GM21360 (cell line): Measurements from ENCODE around the gene TBC1D32.
A peak's percentile ranks its signal among the peaks of the same experiment; 100 is the strongest.
"Not testable (repeated sequence)": the region's sequence is repeated elsewhere in the genome, so short reads cannot be mapped to it uniquely, and the experiment has no call there.

Experiments
- ATAC-seq: cut with Tn5 transposase; IDR thresholded peaks from one replicate; pipeline ENCODE4 v1.9.1; 2021; ENCODE audit warnings: mild to moderate bottlenecking, moderate library complexity; ENCODE audit not compliant: unreplicated experiment

TBC1D32 gene

DNA sequence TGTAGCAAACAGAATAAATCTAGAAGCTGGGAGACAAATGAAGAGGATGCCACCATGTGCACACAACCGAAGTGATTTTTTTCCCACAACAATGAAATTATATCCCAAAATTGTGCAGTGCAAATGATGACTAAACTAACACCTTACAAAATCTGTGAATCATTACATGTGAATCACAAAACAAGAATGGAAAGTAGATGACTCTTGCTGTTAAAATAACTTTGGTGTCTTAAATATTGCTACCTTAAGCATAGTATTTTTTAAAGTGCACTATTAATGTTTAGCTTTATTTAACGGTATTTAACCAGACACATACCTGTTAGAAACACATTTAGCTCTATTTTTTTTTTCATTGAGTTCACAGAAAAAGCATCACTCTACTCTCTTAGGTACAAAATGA lies 190.8 kb downstream of the TBC1D32 start:
- ATAC-seq = no peak

DNA sequence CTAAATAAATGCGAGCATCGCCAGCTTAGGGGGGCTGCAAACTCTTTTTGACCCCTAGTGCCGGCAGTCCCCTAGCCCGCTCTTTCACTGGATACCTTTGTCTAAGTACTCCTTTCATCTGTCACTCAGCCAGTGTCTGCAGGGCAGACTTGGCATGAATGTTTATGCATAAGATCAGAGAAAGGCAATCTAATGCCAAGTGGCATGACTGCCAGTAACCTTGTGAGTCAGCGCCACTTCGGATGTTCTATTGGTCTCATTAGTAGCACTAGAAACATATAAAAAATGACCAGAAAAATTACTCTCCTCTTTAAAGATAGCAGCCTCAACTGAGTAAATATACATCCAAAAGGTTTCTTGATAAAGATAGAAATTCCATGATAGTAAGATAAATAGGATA lies 192.2 kb downstream of the TBC1D32 start:
- no peak for ATAC-seq

DNA sequence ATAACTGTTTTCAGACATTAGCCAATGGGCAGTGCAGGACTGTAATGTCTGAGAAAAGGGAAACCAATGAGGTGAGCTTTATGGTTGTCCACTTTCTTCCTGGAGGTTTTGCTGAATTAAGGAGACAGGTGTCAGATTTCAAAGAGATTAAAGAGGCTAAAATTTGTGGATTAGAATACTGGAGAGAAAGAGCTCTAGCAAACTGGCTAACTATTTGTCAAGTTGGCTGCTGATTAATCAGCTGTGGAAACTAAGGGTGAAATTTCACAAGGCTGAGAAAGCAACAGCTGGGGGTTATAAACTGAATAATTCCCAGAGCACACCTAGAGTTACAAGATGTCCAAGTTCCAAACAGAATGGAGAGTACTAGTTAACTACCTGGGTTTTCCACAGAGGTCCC lies 198.9 kb downstream of the TBC1D32 start:
- ATAC-seq = no peak

- ATAC-seq = no peak
Measured at GRCh38 chr6:121134922-121135321, 199.4 kb downstream of the TBC1D32 start.

GRCh38 chr6:121124600-121124999 lies 209.7 kb downstream of the TBC1D32 start:
- ATAC-seq = no peak

DNA sequence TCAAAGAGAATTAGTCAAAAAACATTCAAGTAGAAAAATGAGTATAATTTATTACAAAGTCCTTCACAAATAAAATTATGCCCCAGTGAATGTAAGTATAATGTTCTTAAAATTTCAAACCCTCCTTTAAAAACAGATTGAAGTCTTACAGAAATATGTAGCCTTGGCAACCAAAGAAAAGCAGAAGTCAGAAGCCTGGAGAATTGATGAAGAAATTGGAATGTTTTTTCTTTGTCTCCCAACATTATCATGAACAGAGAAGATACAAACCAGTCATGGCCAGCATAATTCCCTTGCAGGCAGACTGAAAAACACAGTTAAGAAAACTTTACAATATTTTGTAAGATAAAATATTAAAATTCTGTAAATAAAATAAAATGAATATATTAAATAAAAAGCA lies 221.9 kb downstream of the TBC1D32 start:
- ATAC-seq = no peak

GRCh38 chr6:121110733-121111132 lies 223.5 kb downstream of the TBC1D32 start:
- no peak for ATAC-seq

GRCh38 chr6:121106962-121107361 lies 227.3 kb downstream of the TBC1D32 start:
- ATAC-seq = no peak

DNA sequence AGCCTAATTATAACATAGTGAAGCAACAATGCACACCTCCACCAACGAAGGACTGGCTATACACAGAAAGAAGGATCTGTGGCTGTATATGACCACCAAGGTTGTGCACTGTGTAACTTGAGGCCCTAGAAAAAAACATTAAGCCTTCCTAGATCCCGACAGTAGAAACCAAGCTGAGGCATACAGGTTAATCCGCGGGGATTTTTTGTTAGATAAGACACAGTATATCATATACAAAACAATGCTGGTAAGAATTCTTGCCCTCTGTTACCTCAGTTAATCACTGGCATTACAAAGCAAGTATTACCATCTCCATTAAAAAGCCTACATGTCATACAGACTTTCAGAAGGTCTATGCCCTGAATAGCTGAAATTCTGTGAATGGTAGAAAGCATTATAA lies 228.8 kb downstream of the TBC1D32 start:
- no peak for ATAC-seq

DNA sequence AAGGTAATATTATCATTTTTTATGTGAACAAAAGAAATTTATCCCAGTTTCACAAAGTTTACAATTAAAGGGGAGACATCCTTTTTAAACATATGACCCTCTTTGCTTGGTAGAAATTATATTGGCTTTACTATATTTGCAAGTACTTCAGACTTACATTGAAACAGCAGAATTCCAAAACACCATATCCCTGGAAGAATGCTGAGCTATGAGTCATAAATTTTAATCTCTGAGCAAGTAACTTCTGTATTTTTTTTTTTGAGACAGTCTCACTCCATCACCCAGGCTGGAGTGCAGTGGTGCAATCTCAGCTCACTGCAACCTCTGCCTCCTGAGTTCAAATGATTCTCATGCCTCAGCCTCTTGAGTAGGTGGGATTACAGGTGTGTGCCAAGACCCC lies 240.4 kb downstream of the TBC1D32 start:
- no peak for ATAC-seq

- ATAC-seq = no peak
Measured at GRCh38 chr6:121090492-121090891, 243.8 kb downstream of the TBC1D32 start.

DNA sequence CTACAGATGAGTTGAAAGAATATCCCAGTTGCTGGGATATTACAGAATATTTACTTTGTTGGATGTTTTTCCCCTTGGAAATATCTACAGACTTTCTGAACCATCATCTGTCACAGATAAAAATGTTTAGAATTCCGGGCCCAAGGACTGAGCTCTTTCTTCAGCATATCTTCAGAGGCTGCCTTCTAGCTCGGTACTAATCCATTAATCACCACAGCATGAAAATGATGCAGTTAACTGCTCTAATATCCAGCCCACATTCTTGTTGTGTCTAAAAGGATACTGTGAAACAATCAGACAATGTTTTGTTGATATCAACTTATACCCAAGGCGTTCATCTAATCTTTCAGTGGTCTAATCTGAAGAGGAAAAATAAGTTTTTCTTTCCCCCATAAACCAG lies 247.4 kb downstream of the TBC1D32 start:
- ATAC-seq = no peak

GRCh38 chr6:121076119-121076518 lies 258.2 kb downstream of the TBC1D32 start:
- ATAC-seq = no peak

- not testable (repeated sequence) for ATAC-seq
Measured at GRCh38 chr6:121068749-121069148, 265.5 kb downstream of the TBC1D32 start.

DNA sequence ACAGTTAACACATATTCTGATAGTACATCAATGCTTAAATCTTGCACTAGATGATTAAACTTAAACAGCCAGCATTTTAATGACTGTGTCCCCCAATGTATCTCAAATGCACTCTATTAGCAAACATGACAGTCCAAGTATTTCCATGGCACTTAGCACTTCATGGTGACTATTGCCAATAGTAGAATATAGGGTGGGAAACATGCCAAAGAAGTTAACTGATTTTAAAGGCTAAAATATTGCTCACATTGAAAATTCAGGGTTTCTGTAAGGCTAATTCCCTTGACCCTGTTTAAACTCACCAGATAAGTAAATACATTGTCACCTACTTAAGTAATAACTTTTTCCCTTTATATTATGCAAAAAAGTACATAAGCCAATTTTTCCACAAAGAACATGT lies 266.9 kb downstream of the TBC1D32 start:
- ATAC-seq = no peak

DNA sequence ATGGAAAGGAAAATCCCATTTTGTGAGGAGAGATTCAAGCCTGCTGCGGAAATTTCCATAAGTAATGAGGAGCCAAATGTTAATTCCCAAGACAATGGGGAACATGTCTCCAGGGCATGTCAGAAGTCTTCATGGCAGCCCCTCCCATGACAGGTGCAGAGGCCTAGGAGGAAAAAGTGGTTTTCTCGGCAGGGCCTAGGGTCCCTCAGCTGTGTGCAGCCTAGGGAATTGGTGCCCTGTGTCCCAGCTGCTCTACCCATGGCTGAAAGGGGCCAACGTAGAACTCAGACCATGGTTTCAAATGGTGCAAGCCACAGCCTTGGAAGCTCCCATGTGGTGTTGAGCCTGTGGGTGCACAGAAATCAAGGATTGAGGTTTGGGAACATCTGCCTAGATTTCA lies 269.9 kb downstream of the TBC1D32 start:
- no peak for ATAC-seq

DNA sequence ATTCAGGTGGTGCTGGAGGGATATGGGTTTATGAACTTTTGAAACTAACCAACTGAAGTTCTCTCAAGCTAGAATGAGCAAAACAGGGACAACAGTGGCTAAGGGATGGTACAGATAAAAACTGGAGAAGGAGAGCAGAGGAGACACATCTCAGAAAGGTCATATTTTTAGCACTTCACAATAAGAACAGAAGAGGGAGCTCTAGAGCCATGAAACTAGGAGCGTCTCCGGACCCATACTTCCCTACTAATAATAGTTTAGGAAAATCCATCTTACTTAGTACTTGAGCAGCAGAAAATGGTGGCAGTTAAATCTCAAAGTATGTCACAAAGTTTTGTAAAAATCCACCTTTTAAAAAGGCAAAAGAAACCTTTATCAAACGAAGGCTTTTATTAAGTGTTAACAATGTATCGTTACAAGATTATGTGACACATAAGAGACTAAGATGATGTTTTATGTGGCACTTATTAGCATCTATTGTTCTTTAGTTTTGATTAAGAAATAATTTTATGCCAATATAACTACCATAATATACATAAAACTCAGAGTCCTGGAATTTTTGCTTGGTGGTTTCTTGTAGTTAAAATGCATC lies 278.6 kb downstream of the TBC1D32 start:
- peak; percentile 85 for ATAC-seq

GRCh38 chr6:121048593-121048992 lies 285.7 kb downstream of the TBC1D32 start:
- ATAC-seq = not testable (repeated sequence)

DNA sequence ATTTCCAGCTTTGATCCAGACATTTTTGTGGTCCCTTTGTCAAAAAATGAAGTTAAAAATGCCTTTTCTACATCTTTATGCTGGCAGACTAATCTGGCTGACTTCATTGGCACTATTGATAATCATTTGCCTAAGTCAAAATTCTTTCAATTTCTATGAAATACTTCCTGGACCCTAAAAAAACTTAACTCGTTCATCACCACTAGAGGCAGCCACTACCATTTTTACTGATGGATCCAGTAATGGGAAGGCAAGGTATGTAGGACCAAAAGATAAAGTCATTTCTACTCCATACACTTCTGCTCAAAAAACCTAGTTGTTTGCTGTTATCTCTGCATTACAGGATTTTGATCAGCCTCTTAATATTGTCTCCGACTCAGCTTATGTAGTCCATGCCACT lies 289.4 kb downstream of the TBC1D32 start:
- ATAC-seq = not testable (repeated sequence)

DNA sequence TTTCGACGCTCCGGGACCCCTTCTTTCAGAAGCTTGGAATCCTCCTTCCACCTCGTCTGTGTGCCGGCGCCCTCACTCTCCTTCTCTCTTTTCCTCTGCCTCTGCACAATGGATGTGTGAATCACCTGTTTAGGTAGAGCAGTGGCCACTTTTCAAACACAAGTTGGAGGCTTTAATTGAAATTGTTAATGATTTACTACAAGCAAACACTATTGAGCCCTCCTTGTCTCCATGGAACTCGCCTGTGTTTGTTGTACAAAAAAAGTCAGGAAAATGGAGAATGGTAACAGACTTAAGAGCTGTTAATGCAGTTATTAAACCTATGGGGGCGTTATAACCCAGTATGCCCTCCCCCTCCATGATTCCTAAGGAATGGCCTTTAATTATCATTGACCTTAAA lies 290.6 kb downstream of the TBC1D32 start:
- ATAC-seq = not testable (repeated sequence)

- ATAC-seq = not testable (repeated sequence)
Measured at GRCh38 chr6:121043211-121043610, 291.1 kb downstream of the TBC1D32 start.

- ATAC-seq = no peak
Measured at GRCh38 chr6:121042766-121043165, 291.5 kb downstream of the TBC1D32 start.

DNA sequence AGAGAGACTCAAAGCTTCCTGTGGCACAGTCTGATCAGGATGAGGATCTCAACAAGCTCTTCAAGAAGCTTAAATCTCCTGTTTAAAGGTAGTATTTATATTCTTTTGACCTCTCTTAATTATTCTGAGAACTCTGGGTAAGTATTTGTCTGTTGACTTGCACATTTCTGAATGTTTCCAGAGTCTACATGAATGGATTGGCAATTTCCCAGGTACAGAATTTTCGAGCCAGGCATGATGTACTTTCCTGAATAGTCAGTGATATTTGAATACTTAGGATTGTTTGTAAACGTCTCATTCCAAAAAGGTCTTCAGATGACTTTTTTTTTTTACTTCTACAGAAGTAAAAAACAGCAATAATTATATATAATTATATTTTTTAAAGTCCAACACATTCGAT lies 293.4 kb downstream of the TBC1D32 start:
- no peak for ATAC-seq
